HCT116 (cell line): ENCODE measurements around the gene RAB19.

ENCODE experiments used
- CEBPB ChIP-seq: IDR thresholded peaks from 2 replicates; pipeline ENCODE4 v1.6.1; 2012; ENCODE audit warnings: low read depth
- TF ChIP-seq, protein P1 (sequence below), 3 experiments: fragments of 200-600 bp in 1 of 3; sonication (generic) in 1 of 3; IDR thresholded peaks in 2 of 3; conservative IDR thresholded peaks in 1 of 3; 2 replicates each; pipeline ENCODE4 v1.5.1; 2012 to 2017; ENCODE audit warnings: low read depth in 2 of 3, low read length in 2 of 3, antibody characterized with exemption in 1 of 3, borderline replicate concordance in 1 of 3, control low read depth in 1 of 3, mild to moderate bottlenecking in 1 of 3, mixed read lengths in 1 of 3, mixed run types in 1 of 3, moderate library complexity in 1 of 3; ENCODE audit not compliant: insufficient read depth in 1 of 3
- TF ChIP-seq, protein P2 (sequence below): IDR thresholded peaks from 2 replicates; pipeline ENCODE4 v1.6.1; 2012; ENCODE audit warnings: low read depth

GRCh38 chr7:140458201-140458600, 54.3 kb downstream of the RAB19 start:
- TF ChIP-seq CEBPB, result no peak
- TF ChIP-seq, protein P1, sequence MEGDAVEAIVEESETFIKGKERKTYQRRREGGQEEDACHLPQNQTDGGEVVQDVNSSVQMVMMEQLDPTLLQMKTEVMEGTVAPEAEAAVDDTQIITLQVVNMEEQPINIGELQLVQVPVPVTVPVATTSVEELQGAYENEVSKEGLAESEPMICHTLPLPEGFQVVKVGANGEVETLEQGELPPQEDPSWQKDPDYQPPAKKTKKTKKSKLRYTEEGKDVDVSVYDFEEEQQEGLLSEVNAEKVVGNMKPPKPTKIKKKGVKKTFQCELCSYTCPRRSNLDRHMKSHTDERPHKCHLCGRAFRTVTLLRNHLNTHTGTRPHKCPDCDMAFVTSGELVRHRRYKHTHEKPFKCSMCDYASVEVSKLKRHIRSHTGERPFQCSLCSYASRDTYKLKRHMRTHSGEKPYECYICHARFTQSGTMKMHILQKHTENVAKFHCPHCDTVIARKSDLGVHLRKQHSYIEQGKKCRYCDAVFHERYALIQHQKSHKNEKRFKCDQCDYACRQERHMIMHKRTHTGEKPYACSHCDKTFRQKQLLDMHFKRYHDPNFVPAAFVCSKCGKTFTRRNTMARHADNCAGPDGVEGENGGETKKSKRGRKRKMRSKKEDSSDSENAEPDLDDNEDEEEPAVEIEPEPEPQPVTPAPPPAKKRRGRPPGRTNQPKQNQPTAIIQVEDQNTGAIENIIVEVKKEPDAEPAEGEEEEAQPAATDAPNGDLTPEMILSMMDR (IDR thresholded peaks at IDR 0.05 in 2 of 3, conservative IDR thresholded peaks at IDR 0.05 in 1 of 3; ENCODE audit: borderline replicate concordance in 1 of 3, insufficient read depth in 1 of 3, low read depth in 2 of 3, low read length in 2 of 3), result no peak
- TF ChIP-seq, protein P2, sequence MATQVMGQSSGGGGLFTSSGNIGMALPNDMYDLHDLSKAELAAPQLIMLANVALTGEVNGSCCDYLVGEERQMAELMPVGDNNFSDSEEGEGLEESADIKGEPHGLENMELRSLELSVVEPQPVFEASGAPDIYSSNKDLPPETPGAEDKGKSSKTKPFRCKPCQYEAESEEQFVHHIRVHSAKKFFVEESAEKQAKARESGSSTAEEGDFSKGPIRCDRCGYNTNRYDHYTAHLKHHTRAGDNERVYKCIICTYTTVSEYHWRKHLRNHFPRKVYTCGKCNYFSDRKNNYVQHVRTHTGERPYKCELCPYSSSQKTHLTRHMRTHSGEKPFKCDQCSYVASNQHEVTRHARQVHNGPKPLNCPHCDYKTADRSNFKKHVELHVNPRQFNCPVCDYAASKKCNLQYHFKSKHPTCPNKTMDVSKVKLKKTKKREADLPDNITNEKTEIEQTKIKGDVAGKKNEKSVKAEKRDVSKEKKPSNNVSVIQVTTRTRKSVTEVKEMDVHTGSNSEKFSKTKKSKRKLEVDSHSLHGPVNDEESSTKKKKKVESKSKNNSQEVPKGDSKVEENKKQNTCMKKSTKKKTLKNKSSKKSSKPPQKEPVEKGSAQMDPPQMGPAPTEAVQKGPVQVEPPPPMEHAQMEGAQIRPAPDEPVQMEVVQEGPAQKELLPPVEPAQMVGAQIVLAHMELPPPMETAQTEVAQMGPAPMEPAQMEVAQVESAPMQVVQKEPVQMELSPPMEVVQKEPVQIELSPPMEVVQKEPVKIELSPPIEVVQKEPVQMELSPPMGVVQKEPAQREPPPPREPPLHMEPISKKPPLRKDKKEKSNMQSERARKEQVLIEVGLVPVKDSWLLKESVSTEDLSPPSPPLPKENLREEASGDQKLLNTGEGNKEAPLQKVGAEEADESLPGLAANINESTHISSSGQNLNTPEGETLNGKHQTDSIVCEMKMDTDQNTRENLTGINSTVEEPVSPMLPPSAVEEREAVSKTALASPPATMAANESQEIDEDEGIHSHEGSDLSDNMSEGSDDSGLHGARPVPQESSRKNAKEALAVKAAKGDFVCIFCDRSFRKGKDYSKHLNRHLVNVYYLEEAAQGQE, result no peak
